Stimulated activated CD8-positive, alpha-beta memory T cell treated with anti-CD3 and anti-CD28 coated beads, Interleukin-12 subunit alpha, Interleukin-12 subunit beta, amount 100 ng/mL, for 24 hours (primary cell): ENCODE data around the gene NGRN.
"Not testable (repeated sequence)": the region's sequence is repeated elsewhere in the genome, so short reads cannot be mapped to it uniquely, and the experiment has no call there.

ENCODE experiments used
- DNase-seq: peaks from one replicate; pipeline ENCODE4 v3.0.0-alpha.2; 2020; ENCODE audit errors: extremely low read depth

NGRN gene

DNA sequence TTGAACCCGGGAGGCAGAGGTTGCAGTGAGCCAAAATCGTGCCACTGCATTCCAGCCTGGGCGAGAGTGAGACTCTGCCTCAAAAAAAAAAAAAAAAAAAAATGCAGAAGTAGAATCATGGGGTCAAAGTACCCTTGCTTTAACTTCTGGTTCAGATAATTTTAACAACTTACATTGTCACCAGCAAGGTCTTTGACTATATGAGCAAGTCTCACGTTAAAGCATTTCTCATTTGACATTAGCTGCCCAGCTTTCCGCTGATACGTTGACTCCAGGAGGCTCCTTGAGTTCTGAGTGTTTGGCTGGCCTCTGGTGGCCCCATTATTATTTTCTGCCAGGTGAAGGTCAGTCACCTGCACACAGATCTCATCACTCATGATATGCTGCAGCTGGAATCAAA, 16.2 kb downstream of the NGRN start:
- DNase-seq = not testable (repeated sequence)

DNA sequence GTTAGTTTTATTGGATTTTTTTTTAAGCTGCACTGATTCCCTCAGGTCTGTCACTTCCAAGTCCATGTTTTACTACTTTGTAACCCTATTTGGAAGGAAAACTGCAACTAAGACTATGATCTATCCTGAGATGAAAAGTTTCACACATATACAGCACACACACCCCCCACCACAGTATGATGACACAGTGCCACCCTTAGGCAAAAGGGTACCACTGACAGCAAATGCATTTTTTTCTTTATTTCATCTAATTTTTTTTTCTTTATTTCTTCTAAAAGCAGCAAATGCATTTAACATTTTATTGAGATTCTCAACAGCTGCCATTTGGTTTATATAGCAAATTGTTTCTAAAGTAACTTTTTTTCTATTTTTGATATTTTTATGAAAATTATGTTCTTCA, 21.2 kb downstream of the NGRN start:
- no peak for DNase-seq

GRCh38 chr15:90287101-90287500, 21.6 kb downstream of the NGRN start:
- DNase-seq = no peak

DNA sequence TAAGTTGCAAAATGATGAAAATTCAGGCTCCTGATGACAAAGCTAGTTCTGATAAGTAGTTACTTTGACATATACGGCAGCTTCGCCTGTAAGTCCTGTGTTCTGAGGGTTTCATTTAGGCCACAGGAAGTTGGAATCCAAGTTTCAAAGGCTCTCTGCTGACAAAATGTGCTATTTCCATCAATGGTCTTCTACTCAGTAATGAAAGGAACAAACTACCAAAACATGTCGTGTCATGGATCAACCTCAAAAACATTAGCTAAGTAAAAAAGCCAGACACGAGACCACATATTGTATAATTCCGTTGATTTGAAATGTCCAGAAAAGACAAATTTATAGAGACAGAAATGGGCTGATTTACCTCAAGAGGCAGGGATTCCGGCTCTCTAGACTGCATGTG, 22.5 kb downstream of the NGRN start:
- DNase-seq = no peak

- DNase-seq = no peak
Measured at GRCh38 chr15:90291679-90292356, 26.3 kb downstream of the NGRN start.

- DNase-seq = peak; percentile 27
Measured at GRCh38 chr15:90293040-90293810, 27.8 kb downstream of the NGRN start.

GRCh38 chr15:90294159-90294558, 28.7 kb downstream of the NGRN start:
- DNase-seq = no peak

GRCh38 chr15:90294601-90295269, 29.3 kb downstream of the NGRN start:
- DNase-seq = no peak

- no peak for DNase-seq
Measured at GRCh38 chr15:90295270-90295648, 29.8 kb downstream of the NGRN start.

DNA sequence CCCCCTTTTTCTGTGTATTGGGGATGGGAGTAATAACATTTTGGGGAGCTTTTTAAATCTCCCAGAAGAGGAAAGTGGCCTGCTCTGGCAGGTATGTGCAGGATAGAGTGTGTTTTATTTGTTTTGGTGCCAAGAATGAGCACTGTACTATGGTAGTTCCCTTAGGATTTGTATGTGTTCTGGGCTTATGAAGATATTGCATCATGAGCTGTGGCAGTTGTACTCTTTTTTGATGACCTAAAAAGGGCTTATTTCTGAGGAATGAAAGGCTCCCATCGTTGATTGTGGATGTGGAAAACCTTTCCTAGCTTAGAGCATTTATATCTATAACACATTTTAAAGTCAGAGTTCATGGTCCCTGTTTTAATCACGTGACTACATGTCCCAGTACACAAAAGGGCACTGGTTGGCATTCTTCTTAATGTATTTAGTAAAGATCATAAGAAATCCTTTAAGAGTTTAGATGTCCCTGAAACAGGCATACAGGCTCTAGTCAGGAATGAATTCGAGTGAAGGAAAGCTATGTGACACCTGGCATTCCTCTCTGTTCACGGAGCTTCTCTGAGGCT, 30.9 kb downstream of the NGRN start:
- not testable (repeated sequence) for DNase-seq

DNA sequence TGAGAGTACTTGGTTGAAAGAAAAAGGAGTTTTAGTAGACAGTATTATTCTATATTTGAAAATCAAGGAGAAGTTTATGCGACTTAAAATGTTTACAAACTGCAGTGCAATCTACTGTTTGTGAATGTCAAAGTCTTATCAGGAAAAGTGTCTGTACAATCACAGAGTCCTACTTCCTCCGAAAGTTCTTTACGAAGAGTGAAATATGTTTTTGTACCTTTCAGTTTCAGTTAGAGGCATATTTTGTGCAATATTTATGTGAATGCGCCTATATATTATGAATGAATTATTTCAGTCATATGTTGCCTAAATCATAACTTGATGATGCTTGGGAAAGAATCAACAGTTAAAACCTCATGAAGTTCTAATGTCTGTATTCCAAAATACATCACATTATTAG, 31.5 kb downstream of the NGRN start:
- no peak for DNase-seq

GRCh38 chr15:90300541-90300940, 35.1 kb downstream of the NGRN start:
- no peak for DNase-seq

- peak; percentile 9 for DNase-seq
Measured at GRCh38 chr15:90300988-90301706, 35.7 kb downstream of the NGRN start.

GRCh38 chr15:90301707-90302300, 36.3 kb downstream of the NGRN start:
- DNase-seq = no peak

DNA sequence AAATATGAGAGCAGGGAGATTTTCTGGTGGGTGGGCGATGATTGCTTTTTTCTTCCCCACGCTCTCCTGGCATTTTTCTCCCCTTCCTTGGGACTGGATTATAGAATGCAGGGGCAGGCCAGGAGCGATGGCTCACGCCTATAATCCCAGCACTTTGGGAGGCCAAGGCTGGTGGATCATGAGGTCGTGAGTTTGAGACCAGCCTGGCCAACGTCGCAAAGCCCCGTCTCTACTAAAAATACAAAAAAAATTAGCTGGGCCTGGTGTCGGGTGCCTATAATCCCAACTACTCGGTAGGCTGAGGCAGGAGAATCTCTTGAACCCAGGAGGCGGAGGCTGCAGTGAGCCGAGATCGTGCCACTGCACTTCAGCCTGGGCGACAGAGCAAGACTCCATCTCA, 39.9 kb downstream of the NGRN start:
- DNase-seq = not testable (repeated sequence)

DNA sequence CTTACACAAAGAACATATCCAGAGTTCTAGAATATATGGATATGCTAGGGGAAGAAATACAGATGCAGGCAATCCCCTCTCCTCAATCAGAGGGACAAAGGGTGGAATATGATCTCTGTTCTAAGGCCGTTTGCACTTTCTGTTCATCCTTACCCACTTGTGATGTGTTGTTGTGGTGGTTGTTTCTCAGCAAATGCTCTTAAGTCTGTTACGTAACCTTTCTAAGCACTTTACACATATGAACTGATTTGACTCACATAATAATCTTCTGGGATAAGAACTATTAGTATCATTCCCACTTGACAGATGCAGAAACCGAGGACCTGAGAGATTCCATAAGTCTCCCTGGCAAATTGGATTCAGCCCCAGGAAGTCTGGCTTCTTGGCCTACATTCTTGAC, 40.5 kb downstream of the NGRN start:
- no peak for DNase-seq

DNA sequence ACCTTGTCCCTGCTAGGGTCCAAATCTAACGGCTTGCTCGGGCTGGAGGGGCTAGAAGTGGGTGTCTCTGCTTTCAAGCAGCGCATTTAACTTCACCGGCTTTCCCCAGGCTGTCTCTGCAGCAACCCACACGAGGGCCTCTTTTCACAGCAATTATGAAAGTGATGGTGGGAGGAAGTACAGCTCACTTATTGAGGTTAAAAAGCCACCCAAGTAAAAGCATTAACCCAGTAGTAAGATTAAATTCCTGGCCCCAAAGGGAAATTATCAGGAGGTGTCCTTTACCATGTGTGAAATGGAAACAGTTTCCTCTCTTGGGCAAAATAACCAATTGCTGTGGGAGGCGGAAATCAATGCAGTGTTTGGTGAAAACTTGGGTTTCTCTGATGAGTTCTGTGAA, 41.1 kb downstream of the NGRN start:
- DNase-seq = no peak

DNA sequence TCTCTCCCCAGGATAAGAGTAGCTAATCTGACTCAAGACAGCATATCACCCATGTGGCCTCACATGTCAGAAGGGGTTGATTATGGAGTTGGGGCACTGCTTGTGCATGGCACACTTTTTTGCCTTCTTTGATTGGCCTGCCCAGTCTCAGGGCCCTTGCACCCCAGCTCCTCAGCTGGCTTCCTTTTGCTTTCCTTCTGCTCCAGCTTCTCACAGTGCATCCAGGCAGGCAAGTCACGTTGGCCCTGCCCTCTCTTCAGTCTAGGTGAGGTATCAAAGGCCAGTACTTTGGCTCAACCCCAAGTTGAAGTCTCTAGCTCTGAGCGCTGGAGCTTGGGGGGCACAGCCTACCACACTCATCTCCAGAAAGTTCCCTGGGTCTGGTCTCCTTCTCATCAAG, 42.2 kb downstream of the NGRN start:
- no peak for DNase-seq

GRCh38 chr15:90309020-90309419, 43.5 kb downstream of the NGRN start:
- DNase-seq = no peak

DNA sequence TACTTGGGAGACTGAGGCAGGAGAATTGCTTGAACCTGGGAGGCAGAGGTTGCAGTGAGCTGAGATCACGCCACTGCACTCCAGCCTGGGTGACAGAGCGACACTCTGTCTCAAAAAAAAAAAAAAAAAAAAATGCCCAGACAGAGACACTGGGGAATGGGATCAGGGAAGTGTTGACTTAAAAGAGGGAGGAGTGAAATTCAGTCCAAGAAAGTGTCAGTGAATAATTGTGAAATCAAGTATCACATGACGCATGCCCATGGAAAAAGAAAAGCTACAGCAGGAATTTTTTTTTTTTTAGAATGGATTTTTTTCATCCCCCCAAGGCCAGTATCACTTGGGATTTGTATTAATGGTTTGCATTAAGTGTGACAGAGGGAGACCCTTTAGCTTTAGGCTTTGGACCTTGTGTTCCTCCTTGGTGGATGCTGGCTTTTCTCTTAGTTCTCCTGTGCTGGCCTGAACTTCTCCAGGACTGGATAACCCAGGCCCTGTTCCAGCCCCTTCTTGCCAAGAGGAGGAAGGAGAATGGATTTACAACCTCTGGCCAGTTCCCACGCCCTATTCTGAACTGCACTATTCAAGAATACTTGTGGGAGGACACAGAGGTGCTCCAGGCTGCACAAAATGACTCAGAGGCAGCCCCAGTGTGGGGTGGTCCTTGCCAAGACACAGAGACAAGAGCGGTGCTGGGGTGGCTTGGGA, 50.0 kb downstream of the NGRN start:
- no peak for DNase-seq

DNA sequence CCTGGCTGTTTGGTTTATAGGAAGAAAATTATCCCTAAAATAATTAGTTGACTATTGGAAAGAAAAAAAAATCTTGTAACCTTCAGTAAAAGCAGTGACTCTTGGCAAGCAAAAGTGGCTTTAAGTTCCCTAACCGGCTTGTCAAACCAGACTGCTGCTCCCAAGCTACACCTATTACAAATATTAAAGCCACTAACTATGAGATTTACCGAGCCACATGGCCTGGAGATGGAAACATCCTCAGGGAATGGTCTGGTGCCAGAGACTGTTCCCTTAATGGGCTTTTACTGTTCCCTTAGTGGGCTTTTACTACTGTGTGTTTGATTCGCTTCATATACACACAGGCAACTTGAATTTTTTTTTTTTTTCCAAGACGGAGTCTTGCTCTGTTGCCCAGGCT, 50.7 kb downstream of the NGRN start:
- DNase-seq = no peak
